Right lobe of liver (tissue), 6 donors: ENCODE results near the gene RCAN1. TPM values are rescaled to one million over a fixed set of nuclear protein-coding genes. Genes with fewer than 3 reads are reported as not detected.
A peak's percentile ranks its signal among the peaks of the same experiment; 100 is the strongest.

Experiments
- ATAC-seq, 4 donors: fragments of 200-7000 bp; cut with Tn5 transposase; one replicate each; pipeline ENCODE4 v1.9.1; 2020; ENCODE audit warnings: mild to moderate bottlenecking in 4 of 4, moderate library complexity in 4 of 4
- DNase-seq, 3 donors: peaks; one replicate each; pipeline ENCODE4 v3.0.0-alpha.2; 2020
- H3K27ac ChIP-seq, 3 donors: fragments of 200-600 bp; one replicate each; pipeline ENCODE4 v1.8.0; 2022
- H3K27me3 ChIP-seq, 2 donors: fragments of 200-600 bp; one replicate each; pipeline ENCODE4 v1.8.0; 2022
- H3K36me3 ChIP-seq, 4 donors: fragments of 200-600 bp; sonication (generic) in 1 of 4; one replicate each; pipeline versions ENCODE4 v1.5.1 to v1.8.0; 2017 to 2022; ENCODE audit warnings: control low read depth in 1 of 4
- H3K4me1 ChIP-seq, 4 donors: fragments of 200-600 bp; sonication (generic) in 1 of 4; one replicate each; pipeline versions ENCODE4 v1.5.1 to v1.8.0; 2017 to 2022; ENCODE audit warnings: control low read depth in 1 of 4
- H3K4me3 ChIP-seq, 3 donors: fragments of 200-600 bp; one replicate each; pipeline ENCODE4 v1.8.0; 2022
- H3K9me3 ChIP-seq, 4 donors: fragments of 200-600 bp; sonication (generic) in 1 of 4; one replicate each; pipeline versions ENCODE4 v1.5.1 to v1.8.0; 2017 to 2022; ENCODE audit warnings: control low read depth in 1 of 4
- POLR2A ChIP-seq: fragments of 450-650 bp; IDR thresholded peaks from one replicate; pipeline ENCODE4 v1.6.1; 2017; ENCODE audit warnings: antibody characterized with exemption, mild to moderate bottlenecking
- WGBS: methylation state at CpG from one replicate; pipeline ENCODE4 v1.1.6; 2018; ENCODE audit warnings: low coverage, low lambda C conversion rate; ENCODE audit not compliant: insufficient coverage; ENCODE audit errors: missing lambda C conversion rate; 5-methylcytosine and 5-hydroxymethylcytosine counted together
- intact Hi-C, 2 donors: fragments of 100-400 bp; cut with DNase I; formaldehyde crosslinking; loops; one replicate each; pipeline versions ENCODE4 v1.11.2 to v1.14.1; 2022
- total RNA-seq, 6 experiments: library from RNA; depleted of rRNA in 2 of 6; stranded (reverse); fragments of >200 nt in 2 of 6; fragmentation: NEBNext Ultra II Directional in 3 of 6; extraction: Animal tissue kit (Norgen Biotek cat#: 25700) in 3 of 6; gene quantifications; one replicate each; pipeline versions ENCODE4 v1.1.0 to v1.2.4, GENCODE V29; 2016 to 2023
- TF ChIP-seq, protein P1 (sequence below), 4 donors: fragments of 200-600 bp in 3 of 4; fragments of 450-650 bp in 1 of 4; IDR thresholded peaks; one replicate each; pipeline versions ENCODE4 v1.5.1 to v1.8.0; 2016 to 2022; ENCODE audit warnings: antibody characterized with exemption in 4 of 4, mild to moderate bottlenecking in 2 of 4
- donor health status: DM: no; HTN: yes; CAD: no.
- donor health status: DM: no; HTN: no; CAD: no.
- donor health status: DM: no; HTN: no; CAD: no.
- donor health status: DM: no; HTN: yes; CAD: no.
- donor health status: DM: no; HTN: yes; CAD: no.

Gene RCAN1
- total RNA-seq, 6 experiments from 2014 or later, result 34.3 to 71.0 (median 55.4) TPM

DNA sequence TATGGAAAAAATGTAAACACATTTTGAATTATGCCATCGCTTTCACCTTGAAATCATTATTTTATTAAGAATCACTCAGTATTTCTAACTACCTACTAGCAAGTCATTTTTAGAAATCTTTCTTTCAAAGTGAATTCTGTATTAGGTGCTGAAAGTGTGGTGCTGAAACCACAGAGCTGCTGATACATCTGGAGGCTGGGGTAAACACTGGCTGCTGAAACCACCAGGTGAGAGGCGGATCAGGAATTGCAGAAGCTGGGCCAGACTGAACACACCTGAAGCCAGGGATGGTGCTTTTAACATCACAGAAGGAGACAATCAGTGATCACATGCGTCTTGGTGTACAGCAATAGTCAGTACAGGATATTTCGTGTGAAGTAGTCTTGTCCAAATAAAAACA lies 60.7 kb downstream of the RCAN1 start:
- TF ChIP-seq, protein P1, sequence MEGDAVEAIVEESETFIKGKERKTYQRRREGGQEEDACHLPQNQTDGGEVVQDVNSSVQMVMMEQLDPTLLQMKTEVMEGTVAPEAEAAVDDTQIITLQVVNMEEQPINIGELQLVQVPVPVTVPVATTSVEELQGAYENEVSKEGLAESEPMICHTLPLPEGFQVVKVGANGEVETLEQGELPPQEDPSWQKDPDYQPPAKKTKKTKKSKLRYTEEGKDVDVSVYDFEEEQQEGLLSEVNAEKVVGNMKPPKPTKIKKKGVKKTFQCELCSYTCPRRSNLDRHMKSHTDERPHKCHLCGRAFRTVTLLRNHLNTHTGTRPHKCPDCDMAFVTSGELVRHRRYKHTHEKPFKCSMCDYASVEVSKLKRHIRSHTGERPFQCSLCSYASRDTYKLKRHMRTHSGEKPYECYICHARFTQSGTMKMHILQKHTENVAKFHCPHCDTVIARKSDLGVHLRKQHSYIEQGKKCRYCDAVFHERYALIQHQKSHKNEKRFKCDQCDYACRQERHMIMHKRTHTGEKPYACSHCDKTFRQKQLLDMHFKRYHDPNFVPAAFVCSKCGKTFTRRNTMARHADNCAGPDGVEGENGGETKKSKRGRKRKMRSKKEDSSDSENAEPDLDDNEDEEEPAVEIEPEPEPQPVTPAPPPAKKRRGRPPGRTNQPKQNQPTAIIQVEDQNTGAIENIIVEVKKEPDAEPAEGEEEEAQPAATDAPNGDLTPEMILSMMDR (IDR thresholded peaks at IDR 0.05), result no peak
- no peak for TF ChIP-seq POLR2A
- intact Hi-C loops, result no loop called here
- Histone ChIP-seq H3K36me3 (no peaks in the 10 kb centered on the region), H3K27ac (no peak overlapping the region), H3K9me3 (no peaks in the 10 kb centered on the region), H3K4me3 (no peak overlapping the region), H3K4me1 (no peaks in the 10 kb centered on the region), H3K27me3 (no peaks in the 10 kb centered on the region)
- WGBS, result 95% methylated on average over 4 of the region's 4 CpGs
- DNase-seq (no peak), ATAC-seq (no peak)

DNA sequence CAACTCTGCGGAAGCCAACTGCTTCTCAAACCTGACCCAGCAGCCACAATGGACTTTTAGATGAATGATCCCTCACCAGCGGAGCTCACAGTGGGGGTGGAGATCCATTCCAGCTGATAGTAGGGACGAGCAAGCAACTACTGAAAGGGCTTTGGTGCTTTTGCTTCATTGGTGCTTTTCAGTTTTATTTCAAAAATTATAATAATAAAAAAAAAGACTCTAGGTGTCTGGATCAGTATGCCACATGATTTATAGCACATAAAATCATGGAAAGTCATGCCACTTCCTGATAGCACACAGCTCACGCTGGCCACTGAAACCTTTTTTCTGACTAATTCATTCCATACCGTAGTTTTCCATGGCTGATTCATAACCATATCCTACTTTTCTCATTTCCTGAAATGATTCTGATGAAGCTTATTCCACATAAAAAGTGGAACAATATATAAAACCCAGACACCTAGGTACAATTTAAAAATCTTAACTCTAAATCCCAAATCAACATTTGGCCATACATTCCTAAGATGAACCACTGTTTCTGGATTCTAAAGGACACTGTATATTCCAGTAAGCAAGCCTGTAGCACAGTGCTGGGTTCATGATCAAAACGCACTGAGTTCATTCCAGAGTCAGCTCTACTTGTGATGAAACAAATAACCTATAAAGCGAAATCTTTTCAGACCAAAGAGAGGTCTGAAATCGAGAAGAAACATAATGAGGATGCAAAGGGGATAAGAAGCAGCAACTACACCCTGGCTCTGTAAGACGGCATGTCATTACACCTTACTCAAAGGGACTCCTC lies 61.6 kb downstream of the RCAN1 start:
- Histone ChIP-seq H3K36me3 (no peaks in the 10 kb centered on the region), H3K27ac (no peak overlapping the region), H3K4me3 (no peak overlapping the region), H3K27me3 (no peaks in the 10 kb centered on the region), H3K4me1 (no peaks in the 10 kb centered on the region), H3K9me3 (no peaks in the 10 kb centered on the region)
- peak in 1 of 4 donors; percentile 26 for ATAC-seq
- no peak for DNase-seq
- TF ChIP-seq, protein P1 (IDR thresholded peaks at IDR 0.05), result no peak
- TF ChIP-seq POLR2A, result no peak
- 77% methylated on average over 8 of the region's 9 CpGs for WGBS
- intact Hi-C loops, result no loop called here

DNA sequence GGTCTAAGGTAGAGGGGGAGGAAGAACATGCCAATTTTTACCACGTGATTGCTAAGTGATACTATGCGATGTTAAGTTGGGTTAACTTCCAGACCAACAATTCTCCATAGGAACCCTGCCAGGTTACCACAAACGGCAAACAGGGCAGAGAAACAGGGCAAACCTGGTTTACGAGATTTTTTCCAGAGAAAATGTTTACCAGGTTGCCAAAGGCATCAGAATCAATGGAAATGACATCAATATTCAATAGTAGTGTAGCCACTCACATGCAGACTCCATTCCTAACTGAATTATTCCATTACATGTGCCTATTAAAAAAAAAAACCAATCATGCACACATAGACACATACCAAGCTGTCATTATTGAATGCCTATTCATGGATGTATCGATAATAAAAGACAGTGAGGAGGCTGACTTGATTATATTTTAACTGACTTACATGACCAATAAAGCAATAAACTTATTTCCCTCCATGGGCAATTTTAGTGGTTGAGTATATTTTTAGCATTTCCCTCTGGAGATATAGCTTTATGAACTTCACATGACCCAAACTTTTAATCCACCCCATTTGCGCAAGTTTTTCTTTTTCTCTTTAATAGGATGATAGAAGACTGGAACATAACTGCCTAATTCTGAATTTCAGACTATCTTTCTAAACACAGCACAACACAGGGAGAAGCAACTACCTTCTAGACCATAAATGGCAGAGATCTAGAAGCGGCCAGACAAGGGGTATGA lies 62.4 kb downstream of the RCAN1 start:
- 77% methylated on average over 7 of the region's 7 CpGs for WGBS
- Histone ChIP-seq H3K27ac (no peak overlapping the region), H3K4me3 (no peak overlapping the region), H3K9me3 (no peaks in the 10 kb centered on the region), H3K27me3 (no peaks in the 10 kb centered on the region), H3K36me3 (no peaks in the 10 kb centered on the region), H3K4me1 (no peaks in the 10 kb centered on the region)
- intact Hi-C loops, result no loop called here
- ATAC-seq (no peak), DNase-seq (no peak)
- TF ChIP-seq POLR2A, result no peak

DNA sequence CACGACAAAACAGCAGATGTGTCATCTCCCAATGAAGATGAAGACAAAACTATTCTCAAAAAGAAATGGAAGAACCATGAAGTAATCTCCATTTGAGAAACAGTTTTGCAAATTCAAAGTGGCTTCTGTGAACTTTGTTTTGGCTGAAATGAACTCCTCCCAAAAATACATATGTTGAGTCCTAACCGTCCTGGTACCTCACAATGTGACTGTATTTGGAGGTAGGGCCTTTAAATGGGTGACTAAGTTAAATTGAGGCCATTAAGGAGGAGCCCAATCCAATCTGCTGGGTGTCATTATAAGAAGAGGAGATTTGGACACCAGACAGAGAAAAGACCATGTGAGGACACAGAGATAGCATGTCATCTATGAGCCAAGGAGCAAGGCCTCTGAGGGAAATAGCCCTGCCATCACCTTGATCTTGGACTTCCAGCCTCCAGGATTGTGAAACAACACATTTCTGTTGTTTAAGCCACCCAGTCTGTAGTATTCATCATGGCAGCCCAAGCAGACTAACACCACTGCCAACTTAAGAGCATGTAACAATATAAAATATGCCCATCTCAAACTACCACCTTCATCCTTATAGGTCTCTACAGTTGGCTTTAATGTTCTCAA lies 64.6 kb downstream of the RCAN1 start:
- no peaks in the 10 kb centered on the region for H3K27me3 ChIP-seq
- no peaks in the 10 kb centered on the region for H3K9me3 ChIP-seq
- WGBS, result 75% methylated on average over 2 of the region's 2 CpGs
- ATAC-seq (no peak), DNase-seq (no peak)
- H3K27ac ChIP-seq, result no peak overlapping the region
- intact Hi-C loops, result no loop called here
- peaks cover 0 to 11% (median 4%) of the 10 kb centered on the region in 4 donors for H3K4me1 ChIP-seq
- no peak for TF ChIP-seq POLR2A
- TF ChIP-seq, protein P1 (IDR thresholded peaks at IDR 0.05), result no peak
- no peak overlapping the region for H3K4me3 ChIP-seq
- no peaks in the 10 kb centered on the region for H3K36me3 ChIP-seq
